NCI-H146 treated with DMSO at 0.1 percent for 48 hours (cell line): ENCODE data around the gene EML6.
A peak's percentile ranks its signal among the peaks of the same experiment; 100 is the strongest.
"Not testable (repeated sequence)": the region's sequence is repeated elsewhere in the genome, so short reads cannot be mapped to it uniquely, and the experiment has no call there.

Source experiments
- DNase-seq: peaks from one replicate; lab custom pipeline; 2025; ENCODE audit not compliant: unreplicated experiment; lab: John Stamatoyannopoulos, UW

Gene EML6

DNA sequence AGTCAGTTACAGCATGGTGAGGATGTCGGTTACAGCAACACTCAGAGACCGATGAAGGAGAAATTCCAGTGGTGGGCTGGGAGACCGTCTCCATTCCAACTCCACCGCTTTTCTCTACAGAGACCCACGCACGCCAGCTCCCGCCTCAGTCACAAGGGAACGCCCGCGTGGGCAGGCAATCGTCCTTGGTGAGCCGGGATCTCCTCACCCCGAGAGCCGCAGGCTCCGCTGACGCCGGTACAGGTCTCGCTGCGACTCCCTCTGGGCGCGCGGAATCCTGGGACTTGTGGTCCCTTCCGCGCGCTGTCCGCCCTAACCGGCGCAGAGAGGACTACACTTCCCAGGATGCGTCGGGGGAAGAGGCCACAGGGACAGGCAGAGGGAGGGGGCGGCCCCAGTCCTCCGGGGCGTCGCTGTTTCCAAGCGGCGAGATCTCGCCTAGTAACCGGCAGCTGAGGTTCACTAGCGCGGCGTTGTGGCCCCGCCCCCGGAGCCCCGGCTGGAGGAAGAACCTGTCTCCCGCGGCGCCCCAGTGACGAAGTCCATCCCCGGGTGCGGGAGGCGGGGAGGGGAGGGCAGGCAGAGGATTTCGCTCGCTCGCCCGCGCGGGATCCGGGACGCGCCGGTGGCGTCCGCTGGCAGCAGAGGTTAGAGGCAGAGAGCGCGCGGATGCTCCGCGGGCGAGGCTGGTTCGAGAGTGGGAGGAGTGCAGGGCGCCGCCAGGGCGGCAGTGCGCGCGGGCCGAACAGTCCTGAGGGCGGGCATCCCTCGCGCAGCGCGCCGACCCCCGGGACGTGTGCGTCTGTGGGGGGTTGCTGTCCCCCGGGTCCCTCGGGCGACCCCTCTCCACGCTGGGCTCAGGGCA lies at the start of gene EML6:
EML6 (plus strand) TSS at position 532 of the 865 bp plus-strand sequence. CDS start 1,400 bp downstream, outside the sequence.
- peak; percentile 97 for DNase-seq

DNA sequence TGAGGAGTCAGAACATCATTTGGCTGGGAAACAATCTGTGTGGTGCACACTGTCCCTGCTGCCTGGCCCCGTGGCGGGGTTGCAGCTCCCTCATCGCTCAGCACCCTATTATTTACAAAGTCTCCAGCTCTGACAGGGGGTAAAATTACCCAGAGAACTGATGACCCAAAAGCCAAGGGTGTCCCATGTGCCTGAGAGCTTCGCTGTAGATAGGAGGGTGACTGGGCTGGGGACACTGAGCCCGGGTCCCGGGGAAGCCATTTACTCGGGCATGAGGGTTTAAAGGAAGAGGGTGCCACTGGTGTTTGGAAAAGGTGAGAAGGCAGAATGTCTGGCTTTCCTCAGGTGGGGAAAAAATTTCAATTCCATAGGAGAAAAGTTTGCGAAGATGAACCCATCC lies 48.2 kb upstream of the EML6 start:
- DNase-seq = no peak

DNA sequence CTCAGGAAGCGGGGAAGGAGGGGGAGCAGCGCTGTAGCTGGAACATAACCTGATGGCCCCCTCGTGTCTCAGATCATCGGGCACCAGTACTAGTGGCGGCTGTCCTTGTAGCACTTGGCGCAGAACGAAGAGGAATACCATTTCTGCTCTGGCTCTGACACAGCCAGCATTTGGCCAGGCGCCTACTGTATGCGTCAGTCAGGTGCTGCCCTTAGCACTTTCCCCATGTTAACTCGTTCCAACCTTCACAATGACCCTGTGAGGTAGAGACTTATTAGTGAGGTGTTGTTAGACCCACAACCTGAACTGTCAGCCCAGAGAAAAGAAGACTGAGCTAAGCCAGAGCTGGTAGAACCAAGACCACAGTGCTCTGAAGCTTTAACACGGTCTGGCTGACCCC lies 47.7 kb upstream of the EML6 start:
- no peak for DNase-seq

DNA sequence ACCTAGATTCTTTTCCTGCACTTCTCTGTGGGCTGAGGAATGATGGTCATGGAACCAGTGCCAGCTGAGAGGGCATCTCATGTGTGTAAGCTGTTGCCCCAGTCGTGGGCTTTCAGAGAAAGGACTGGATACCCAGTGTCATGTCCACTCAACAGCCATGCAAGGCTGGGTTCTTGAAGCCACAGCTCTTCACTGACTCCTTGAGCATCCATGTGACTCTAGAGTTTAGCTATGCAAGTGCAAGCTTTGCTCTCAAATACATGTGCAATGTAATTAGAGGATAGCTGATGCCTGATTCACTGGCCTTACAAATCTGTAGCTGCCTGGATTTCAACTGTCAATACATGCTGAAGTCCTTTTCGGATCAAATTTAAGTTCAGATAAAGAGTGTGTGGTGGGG lies 46.8 kb upstream of the EML6 start:
- no peak for DNase-seq

DNA sequence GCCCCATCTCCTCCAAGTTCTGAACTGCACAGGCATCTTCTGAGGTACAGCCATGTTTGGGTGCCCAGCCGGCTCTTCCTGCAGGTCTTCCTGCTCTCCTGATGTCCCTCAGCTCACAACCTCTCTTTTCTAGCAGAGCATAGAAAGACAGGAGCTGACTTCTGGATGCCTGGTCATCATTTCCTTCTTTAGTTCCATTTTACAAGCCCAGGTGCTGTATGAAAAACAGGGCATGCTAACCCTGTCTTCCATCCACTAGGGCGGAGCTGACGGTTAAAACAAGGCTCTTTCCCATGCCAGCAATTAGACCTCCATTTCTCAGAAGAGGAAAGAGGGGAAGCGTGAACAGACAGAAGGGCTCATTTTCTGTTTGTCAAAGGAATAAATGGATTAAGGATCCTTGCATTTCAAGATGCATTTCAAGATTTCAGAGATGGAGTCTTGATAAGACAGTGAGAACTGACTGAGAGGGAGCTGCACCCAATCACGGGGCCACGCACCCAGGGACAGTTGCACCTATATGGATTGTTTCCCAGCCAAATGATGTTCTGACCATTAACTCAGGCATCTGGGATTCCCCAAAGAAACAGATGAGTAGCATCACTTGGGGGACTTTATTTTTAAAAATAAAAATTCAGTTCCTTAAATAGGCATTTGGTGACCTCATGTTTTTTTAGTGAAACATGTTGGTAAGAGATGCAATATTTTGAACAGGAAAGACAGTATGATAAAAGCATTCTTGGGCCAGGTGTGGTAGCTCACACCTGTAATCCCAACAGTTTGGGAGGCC lies 45.8 kb upstream of the EML6 start:
- DNase-seq = no peak

DNA sequence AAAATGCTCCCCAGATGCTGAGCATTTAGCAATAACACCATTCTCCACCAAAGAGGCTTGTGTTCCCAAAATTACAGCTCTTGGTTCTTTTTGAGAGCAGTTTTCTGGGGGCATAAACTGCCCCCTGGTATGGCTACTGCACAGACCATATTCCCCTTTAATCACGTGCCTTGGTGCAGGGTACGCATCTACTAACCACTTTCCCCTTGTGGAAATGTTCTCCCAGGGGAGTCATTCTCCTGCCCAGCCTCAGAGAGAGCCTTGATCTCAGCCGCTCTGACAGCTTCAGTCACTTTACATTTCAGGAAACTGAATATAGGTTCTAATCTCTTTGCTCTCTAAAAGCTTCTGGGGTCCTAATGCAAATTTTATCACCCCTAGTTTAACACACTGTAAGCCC lies 44.7 kb upstream of the EML6 start:
- DNase-seq = no peak

DNA sequence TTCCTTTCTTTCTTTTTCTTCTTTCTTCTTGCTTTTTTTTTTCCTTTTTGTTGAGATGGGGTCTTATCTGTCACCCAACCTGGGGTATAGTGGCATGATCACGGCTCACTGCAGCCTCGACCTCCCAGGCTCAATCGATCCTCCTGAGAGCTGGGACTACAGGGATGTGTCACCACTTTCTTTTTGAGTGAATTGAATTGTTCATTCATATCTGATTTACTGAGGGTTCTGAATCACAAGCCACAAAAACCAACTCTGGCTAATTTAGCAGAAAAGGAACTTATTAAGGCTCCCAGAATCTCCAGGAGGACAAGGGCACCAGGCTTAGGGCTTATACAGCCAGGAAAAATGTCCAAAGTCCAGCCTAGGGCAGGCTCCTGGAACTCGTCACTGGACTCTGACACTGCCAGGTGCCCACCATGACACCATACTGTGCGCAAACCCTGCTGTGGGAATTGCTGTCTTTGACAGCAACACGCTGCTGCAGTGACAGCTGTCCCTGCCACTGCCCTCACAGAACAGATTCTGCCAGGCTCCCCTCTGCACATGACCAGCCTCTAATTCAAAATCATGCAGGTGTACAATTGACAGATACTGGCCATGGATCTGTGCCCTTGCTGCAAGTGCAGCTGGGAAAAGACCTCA lies 42.9 kb upstream of the EML6 start:
- DNase-seq = no peak

DNA sequence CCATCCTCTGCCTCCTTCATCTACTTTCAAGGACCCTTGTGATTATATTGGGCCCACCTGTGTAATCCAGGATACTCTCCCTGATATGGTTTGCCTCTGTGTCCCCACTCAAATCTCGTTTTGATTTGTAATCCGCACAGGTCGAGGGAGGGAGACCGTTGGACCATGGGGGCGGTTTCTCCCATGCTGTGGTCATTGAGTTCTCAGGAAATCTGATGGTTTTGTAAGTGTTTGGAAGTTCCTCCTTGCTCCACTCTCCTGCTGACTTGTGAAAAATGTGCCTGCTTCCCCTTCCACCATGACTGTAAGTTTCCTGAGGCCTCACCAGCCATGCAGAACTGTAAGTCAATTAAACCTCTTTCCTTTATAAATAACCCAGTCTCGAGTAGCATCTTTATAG lies 42.0 kb upstream of the EML6 start:
- no peak for DNase-seq

DNA sequence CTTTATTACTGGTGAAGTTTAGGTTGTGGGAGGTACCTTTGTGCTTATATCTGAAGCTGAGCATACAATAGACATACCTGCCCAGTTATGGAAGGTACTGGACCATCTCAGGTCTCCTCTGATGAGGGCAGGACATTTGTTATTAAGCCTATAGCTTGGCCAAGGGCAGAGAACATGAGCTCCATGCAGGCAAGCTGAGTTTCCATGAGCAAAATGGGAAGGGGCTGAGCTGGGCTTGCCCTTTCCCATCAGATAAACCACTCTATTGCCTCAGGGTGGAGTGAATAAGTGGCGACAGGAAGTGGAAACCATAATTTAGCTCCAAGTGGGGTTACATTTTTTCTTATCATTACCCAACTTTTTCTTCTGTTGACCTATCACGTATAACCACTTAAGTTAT lies 39.9 kb upstream of the EML6 start:
- DNase-seq = no peak

DNA sequence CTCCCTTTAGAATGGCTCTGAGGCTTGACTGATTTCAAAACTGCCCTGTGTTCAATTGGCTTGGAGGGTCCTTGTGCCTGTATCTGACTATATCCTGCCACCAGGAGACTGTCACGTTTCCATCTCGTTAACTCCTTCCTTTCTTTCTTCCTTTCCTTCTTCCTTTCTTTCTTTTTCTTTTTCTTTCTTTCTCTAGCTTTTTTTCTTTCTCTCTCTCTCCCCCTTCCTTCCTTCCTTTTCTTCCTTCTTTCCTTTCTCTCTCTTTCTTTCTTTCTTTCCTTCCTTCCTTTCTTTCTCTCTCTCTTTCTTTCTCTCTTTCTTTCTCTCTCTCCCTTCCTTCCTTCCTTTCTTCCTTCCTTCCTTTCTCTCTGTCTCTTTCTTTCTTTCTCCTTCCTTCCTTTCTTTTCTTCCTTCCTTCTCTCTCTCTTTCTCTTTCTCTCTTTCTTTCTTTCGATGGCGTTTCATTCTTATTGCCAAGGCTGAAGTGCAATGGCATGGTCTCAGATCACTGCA lies 38.1 kb upstream of the EML6 start:
- no peak for DNase-seq

DNA sequence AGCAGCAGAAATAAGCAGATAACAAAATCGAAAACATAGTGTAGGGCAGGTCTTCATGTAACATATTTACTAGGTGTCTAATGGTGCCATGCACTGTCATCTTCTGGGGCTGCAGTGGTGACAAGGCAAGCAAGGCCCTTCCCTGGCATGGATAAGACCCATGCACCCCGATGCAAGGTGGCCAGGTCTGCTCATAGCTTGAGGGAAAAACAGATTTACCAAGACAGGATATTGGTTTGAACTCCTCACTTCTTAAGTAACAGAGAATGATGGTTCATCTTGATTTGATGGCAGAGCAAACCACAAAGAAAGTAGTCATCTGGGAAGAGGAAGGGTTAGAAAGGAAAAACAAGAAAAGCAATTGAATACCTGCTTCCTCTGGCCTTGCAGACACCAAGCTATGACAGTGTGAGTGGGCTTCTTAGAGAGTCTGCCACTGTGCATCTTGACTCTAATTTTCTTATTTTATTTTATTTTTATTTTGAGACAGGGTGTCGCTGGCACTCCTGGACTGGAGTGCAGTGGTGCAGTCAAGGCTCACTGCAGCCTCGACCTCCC lies 35.8 kb upstream of the EML6 start:
- DNase-seq = no peak

DNA sequence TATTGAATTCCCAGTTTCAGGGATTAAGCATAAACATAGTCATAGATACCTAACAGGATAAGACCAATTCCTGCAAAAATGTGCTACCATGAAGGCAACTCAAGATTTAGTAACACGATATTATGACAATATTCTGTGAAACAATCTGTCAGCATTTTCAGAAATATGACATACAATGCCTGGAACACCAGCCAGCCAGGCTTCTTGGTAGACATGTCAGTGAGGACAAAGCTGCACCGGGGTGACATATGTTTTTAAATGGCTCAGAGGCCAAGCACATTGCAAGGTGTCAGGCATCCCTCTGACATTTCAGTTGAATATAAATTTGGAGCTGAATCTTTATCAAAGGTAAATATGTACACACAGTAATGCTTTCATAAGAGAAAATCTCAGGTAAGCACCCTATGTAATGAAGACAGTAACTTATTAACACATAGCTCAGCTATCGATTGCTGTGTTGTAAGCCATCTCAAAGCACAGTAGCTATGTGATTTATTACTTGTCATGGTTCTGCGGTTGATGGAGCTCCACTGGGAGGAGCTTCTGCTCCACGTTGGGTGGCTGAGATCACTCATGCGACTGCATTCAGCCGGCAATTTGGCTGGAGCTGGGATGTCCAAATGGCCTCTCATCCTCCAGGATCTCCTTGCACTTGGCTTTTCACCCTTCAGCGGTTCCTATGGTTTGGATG lies 31.9 kb upstream of the EML6 start:
- DNase-seq = peak; percentile 60

DNA sequence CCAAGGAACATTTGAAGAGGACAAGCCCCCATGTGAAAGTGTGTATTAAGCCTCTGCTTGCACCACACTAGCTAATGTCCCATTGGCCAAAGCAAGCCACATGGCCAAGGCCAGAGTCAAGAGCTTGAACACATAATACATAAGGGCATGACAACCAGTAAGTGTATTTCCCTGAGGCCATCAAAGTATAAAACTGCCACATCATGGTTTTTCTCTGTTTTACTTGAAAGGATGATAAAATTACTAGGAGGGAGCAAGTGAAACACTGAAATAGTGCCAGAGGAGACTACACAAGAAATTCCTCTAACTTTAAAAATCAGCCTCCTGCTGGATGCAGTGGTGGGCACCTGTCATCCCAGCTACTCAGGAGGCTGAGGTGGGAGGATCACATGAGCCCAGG lies 30.9 kb upstream of the EML6 start:
- no peak for DNase-seq

DNA sequence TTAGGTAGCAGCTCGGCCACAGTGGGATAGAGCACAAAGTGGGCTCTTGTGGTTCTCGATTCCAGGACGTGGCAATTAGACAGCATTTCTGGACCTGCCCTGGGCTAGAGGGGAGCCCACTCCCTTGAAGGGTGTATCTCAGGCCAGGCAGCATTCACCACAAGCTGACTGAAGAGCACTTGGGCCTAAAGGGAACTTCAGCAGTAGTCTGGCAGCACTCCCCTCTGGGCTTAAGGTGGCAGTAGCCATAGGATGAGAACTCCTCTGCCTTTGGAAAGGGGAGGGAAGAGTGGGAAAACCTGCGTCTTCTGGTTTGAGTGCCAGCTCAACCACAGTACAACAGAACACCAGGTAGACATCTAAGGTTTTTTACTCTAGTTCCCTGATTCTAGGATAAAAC lies 28.1 kb upstream of the EML6 start:
- no peak for DNase-seq

DNA sequence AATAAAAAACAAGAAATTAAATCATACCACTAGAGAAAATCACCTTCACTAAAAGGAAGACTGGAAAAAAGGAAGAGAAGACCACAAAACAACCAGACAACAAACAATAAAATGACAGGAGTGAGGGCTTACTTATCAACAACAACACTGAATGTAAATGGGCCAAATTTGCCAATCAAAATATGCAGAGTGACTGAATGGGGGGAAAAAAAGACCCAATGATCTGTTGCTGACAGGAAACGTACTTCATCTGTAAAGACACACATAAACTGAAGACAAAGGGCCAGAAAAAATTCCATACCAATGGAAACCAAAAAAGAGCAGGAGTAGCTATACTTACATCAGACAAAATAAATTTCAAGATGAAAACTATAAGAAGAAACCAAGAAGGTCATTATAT lies 25.5 kb upstream of the EML6 start:
- no peak for DNase-seq

DNA sequence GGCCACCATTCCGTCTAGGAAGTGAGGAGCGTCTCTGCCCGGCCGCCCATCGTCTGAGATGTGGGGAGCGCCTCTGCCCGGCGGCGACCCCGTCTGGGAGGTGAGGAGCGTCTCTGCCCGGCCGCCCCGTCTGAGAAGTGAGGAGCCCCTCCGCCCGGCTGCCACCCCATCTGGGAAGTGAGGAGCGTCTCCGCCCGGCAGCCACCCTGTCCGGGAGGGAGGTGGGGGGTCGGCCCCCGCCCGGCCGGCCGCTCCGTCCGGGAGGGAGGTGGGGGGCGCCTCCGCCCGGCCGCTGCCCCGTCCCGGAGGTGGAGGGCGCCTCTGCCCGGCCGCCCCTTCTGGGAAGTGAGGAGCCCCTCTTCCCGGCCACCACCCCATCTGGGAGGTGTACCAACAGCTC lies 24.5 kb upstream of the EML6 start:
- DNase-seq = not testable (repeated sequence)

DNA sequence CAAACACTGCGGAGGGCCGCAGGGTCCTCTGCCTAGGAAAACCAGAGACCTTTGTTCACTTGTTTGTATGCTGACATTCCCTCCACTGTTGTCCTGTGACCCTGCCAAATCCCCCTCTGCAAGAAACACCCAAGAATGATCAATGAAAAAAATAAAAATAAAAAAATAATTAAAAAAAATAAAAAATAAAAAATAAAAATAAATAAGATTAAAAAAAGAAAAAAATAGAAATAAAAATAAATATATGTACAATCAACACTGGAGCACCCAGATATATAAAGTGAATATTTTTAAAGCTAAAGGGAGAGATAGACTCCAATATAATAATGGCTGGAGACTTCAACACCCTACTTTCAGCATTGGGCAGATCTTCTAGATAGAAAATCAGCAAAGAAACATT lies 23.8 kb upstream of the EML6 start:
- DNase-seq = no peak

DNA sequence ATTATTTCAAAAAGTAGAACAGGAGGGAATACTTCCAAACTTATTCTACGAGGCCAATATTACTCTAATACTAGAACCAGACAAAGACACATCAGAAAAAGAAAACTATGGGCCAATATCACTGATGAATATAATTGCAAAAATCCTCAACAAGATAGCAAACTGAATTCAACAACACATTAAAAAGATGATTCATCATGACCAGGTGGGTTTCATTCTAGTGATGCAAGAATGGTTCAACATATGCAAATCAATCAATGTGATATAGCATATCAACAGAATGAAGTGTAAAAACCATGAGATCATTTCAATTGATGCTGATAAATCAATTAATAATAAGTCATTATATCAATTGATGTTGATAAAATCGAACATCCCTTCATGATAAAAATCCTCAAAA lies 22.4 kb upstream of the EML6 start:
- DNase-seq = no peak

DNA sequence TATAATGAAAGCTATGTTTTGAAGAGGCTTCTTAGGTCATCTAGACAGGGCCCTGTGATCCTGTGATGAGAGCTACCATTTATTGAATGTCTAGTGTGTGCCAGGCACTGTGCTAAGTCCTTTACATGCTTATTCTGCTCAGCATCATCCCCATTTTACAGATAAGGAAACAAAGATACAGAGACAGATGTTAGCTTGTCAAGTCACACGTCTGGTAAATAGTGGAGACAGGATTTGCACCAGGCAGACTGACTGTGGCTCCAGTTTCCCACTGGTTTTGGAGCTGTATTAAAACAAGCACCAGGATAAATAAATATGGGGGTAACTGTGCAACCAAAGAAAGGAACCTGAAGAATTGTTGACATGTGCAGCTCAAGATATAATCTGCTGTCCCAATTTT lies 19.2 kb upstream of the EML6 start:
- no peak for DNase-seq

DNA sequence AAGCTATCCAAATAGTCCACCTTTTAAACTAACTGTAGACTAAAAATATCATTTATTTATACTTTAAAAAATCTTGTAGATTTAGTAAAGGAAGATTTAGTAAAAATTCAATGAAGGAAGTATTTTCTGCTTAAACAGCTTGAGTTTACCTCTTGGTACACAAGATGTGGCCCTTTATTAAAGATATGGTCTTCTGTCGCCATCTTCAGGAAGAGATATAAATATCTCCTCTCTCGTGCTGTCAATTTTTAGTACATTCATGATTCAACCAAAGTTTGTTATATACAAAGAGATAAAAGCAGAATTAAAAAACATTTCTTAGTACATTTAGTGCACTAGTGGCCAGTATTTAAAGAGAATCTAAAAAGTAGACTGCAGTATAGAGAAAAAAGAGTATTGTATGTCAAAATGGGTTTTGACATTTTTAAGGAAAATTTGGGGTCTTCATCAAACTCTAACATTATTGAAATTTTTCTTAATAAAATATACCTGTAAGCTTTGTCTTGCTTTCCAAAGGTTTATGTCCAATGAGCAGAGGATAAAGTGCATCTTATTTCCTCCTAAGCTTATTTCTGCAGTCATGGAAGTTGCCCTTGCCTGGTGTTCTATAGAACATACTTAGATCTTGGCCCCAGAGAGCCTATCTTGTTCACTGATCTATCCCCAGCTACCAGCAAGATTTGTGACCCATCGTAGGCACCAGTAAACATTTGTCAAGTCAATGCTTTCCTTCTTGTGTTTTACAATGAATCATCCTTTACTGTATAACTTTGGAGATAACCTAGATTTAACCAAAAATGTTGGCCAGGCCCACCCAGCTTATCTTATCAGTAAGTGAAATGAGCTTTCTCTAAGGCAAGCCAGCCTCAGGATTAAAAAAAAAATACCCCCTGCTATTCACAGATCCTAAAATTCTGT lies 18.5 kb upstream of the EML6 start:
- peak; percentile 31 for DNase-seq
